ENCODE measurements around the gene PIK3R5. TPM values are rescaled to one million over a fixed set of nuclear protein-coding genes. Genes with fewer than 3 reads are reported as not detected.

Gene PIK3R5
- total and polyA plus RNA-seq, 2 donors (not counting 1 experiment from before 2014, with no cell fraction given), result 0.15 TPM; not detected in 1

GRCh38 chr17:8913091-8913490 lies 52.4 kb downstream of the PIK3R5 start:
- no peaks in the 10 kb centered on the region for H3K27me3 ChIP-seq (ENCODE audit: control insufficient read depth, insufficient read depth, low read length)
- no peak for DNase-seq (ENCODE audit: low read depth in 2 of 2)
- H3K9me3 ChIP-seq (ENCODE audit: control insufficient read depth, insufficient read depth, low read depth, low read length), result no peaks in the 10 kb centered on the region
- no peak overlapping the region for H3K27ac ChIP-seq (ENCODE audit: insufficient read depth, low read length)
- no peaks in the 10 kb centered on the region for H3K36me3 ChIP-seq (ENCODE audit: control insufficient read depth, insufficient read depth, low read length)
- H3K79me2 ChIP-seq (ENCODE audit: control insufficient read depth, insufficient read depth, low read length), result no peaks in the 10 kb centered on the region
- H3K9ac ChIP-seq (ENCODE audit: insufficient read depth, low read length), result no peak overlapping the region
- H3K4me1 ChIP-seq (ENCODE audit: control insufficient read depth, extremely low read depth, insufficient read depth, low read length), result peaks cover 7% of the 10 kb centered on the region
- TF ChIP-seq CTCF (conservative IDR thresholded peaks at IDR 0.05 in 1 of 2, IDR thresholded peaks at IDR 0.05 in 1 of 2; ENCODE audit: low read depth in 1 of 2, low read length in 2 of 2) (no peak), EZH2 (IDR thresholded peaks at IDR 0.05; ENCODE audit: low read length, missing control alignments) (no peak)
- H2AFZ ChIP-seq (ENCODE audit: low read length), result no peak overlapping the region
- H3K4me2 ChIP-seq (ENCODE audit: extremely low read depth, insufficient read depth, low read length), result no peak overlapping the region
- H4K20me1 ChIP-seq (ENCODE audit: control insufficient read depth, extremely low read depth, insufficient read depth, low read length), result no peaks in the 10 kb centered on the region
- H3K4me3 ChIP-seq (replicated peaks in 1 of 4; ENCODE audit: control extremely low read depth in 1 of 4, insufficient read depth in 1 of 4, low read depth in 3 of 4, low read length in 4 of 4), result no peak overlapping the region

- no peak overlapping the region for H3K4me2 ChIP-seq (ENCODE audit: extremely low read depth, insufficient read depth, low read length)
- H3K9me3 ChIP-seq (ENCODE audit: control insufficient read depth, insufficient read depth, low read depth, low read length), result no peaks in the 10 kb centered on the region
- H3K27ac ChIP-seq (ENCODE audit: insufficient read depth, low read length), result no peak overlapping the region
- no peak overlapping the region for H2AFZ ChIP-seq (ENCODE audit: low read length)
- no peaks in the 10 kb centered on the region for H3K36me3 ChIP-seq (ENCODE audit: control insufficient read depth, insufficient read depth, low read length)
- peaks cover 7% of the 10 kb centered on the region for H3K4me1 ChIP-seq (ENCODE audit: control insufficient read depth, extremely low read depth, insufficient read depth, low read length)
- no peaks in the 10 kb centered on the region for H3K27me3 ChIP-seq (ENCODE audit: control insufficient read depth, insufficient read depth, low read length)
- H3K79me2 ChIP-seq (ENCODE audit: control insufficient read depth, insufficient read depth, low read length), result no peaks in the 10 kb centered on the region
- TF ChIP-seq CTCF (conservative IDR thresholded peaks at IDR 0.05 in 1 of 2, IDR thresholded peaks at IDR 0.05 in 1 of 2; ENCODE audit: low read depth in 1 of 2, low read length in 2 of 2) (no peak), EZH2 (IDR thresholded peaks at IDR 0.05; ENCODE audit: low read length, missing control alignments) (no peak)
- no peak overlapping the region for H3K9ac ChIP-seq (ENCODE audit: insufficient read depth, low read length)
- H4K20me1 ChIP-seq (ENCODE audit: control insufficient read depth, extremely low read depth, insufficient read depth, low read length), result no peaks in the 10 kb centered on the region
- no peak overlapping the region for H3K4me3 ChIP-seq (replicated peaks in 1 of 4; ENCODE audit: control extremely low read depth in 1 of 4, insufficient read depth in 1 of 4, low read depth in 3 of 4, low read length in 4 of 4)
- no peak for DNase-seq (ENCODE audit: low read depth in 2 of 2)
Measured at GRCh38 chr17:8912084-8912981, 53.2 kb downstream of the PIK3R5 start.

GRCh38 chr17:8910969-8911604 lies 54.4 kb downstream of the PIK3R5 start:
- no peak for TF ChIP-seq EZH2 (IDR thresholded peaks at IDR 0.05; ENCODE audit: low read length, missing control alignments)
- TF ChIP-seq CTCF (conservative IDR thresholded peaks at IDR 0.05 in 1 of 2, IDR thresholded peaks at IDR 0.05 in 1 of 2; ENCODE audit: low read depth in 1 of 2, low read length in 2 of 2), result no peak
- Histone ChIP-seq H3K27me3 (ENCODE audit: control insufficient read depth, insufficient read depth, low read length) (no peaks in the 10 kb centered on the region), H3K4me1 (ENCODE audit: control insufficient read depth, extremely low read depth, insufficient read depth, low read length) (peaks cover 4% of the 10 kb centered on the region), H3K27ac (ENCODE audit: insufficient read depth, low read length) (no peak overlapping the region), H3K36me3 (ENCODE audit: control insufficient read depth, insufficient read depth, low read length) (no peaks in the 10 kb centered on the region), H3K9ac (ENCODE audit: insufficient read depth, low read length) (no peak overlapping the region), H3K79me2 (ENCODE audit: control insufficient read depth, insufficient read depth, low read length) (no peaks in the 10 kb centered on the region), H3K4me3 (replicated peaks in 1 of 4; ENCODE audit: control extremely low read depth in 1 of 4, insufficient read depth in 1 of 4, low read depth in 3 of 4, low read length in 4 of 4) (no peak overlapping the region), H3K9me3 (ENCODE audit: control insufficient read depth, insufficient read depth, low read depth, low read length) (no peaks in the 10 kb centered on the region), H4K20me1 (ENCODE audit: control insufficient read depth, extremely low read depth, insufficient read depth, low read length) (no peaks in the 10 kb centered on the region), H3K4me2 (ENCODE audit: extremely low read depth, insufficient read depth, low read length) (no peak overlapping the region), H2AFZ (ENCODE audit: low read length) (no peak overlapping the region)
- DNase-seq (ENCODE audit: low read depth in 2 of 2), result no peak

Measured in fibroblast of lung (primary cell).